ENCODE data around the gene GRIPAP1.

GRIPAP1 gene

GRCh38 chrX:48923771-48924170 lies 78.3 kb downstream of the GRIPAP1 start:
- Mint-ChIP-seq H3K9me3 (peaks cover 22% of the 10 kb centered on the region), H3K4me3 (no peak overlapping the region), H3K27me3 (ENCODE audit: low read depth) (no peaks in the 10 kb centered on the region), H3K4me1 (peaks cover 11% of the 10 kb centered on the region), H3K27ac (no peak overlapping the region), H3K36me3 (ENCODE audit: low read depth) (peaks cover 36% of the 10 kb centered on the region)
- TF ChIP-seq CTCF (IDR thresholded peaks at IDR 0.05; ENCODE audit: unreplicated experiment in 3 of 3), result no peak

Data from nephron (organoid).